Astrocyte (in vitro differentiated cells and primary cell): ENCODE results near the gene ATP5F1C.

Experiments used
- CTCF ChIP-seq: IDR thresholded peaks from 2 replicates; pipeline ENCODE4 v1.5.1; 2011; ENCODE audit warnings: low read depth, mild to moderate bottlenecking, inconsistent platforms, low read length, moderate library complexity; ENCODE audit not compliant: insufficient read depth
- EZH2 ChIP-seq: IDR thresholded peaks from 2 replicates; pipeline ENCODE4 v1.6.1; 2012; ENCODE audit warnings: mild to moderate bottlenecking, low read length, inconsistent platforms; ENCODE audit not compliant: insufficient read depth

DNA sequence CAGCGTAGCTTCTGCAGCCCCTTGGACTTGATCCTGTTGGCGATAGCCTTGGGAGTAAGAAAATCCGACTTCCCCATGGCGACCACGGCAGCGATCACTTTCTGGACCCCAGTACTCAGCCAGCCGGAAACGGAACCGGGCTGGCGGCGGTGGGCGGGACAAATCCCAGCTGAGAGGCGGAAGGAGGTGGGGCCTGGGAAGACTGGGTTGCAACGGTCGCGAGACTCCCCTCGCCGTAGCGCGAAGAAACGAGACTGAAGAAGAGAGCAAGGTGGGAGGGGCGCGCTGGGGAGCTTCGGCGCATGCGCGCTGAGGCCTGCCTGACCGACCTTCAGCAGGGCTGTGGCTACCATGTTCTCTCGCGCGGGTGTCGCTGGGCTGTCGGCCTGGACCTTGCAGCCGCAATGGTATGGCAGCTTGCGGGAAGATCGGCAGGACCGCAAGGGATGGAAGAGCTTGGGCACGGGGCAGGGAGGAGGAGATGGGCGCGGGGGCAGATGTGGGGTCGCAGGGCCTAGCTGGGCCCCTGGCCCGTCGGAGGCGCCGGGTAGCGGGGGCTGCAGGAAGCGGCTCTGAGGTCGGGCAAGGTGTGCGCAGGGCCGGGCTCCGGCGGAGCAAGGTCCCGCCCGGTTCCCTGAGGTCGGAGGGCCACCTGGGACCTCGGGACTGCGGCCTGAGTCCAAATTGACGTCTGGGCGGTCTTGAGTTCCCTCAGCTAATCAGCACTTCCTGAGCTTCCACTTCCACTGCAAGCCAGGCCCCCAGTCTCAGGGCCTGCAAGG lies at the start of gene ATP5F1C, which contains the start of gene KIN:
- no peak for TF ChIP-seq CTCF
- TF ChIP-seq EZH2 = no peak
